GM23338 (cell line): ENCODE results near the gene GUCY2C. TPM values are rescaled to one million over a fixed set of nuclear protein-coding genes. Genes with fewer than 3 reads are reported as not detected.

Source experiments
- ATAC-seq: fragments of 200-7000 bp; cut with Tn5 transposase; 3 replicates; pipeline ENCODE4 v1.9.1; 2020
- DNase-seq: peaks from one replicate; pipeline ENCODE4 v3.0.0-alpha.2; 2015; ENCODE audit warnings: low spot score
- H2AFZ ChIP-seq: fragments of 200-600 bp; sonication (generic); 2 replicates; pipeline ENCODE4 v1.8.0; 2016; ENCODE audit warnings: antibody characterized with exemption, mild to moderate bottlenecking, moderate library complexity
- H3F3A ChIP-seq: fragments of 200-600 bp; sonication (generic); replicated peaks from 2 replicates; pipeline ENCODE4 v1.8.0; 2017; ENCODE audit warnings: antibody characterized with exemption, mixed run types, low read depth
- H3K27ac ChIP-seq: fragments of 200-600 bp; sonication (generic); 2 replicates; pipeline ENCODE4 v1.6.1; 2016; ENCODE audit warnings: low read depth
- H3K27me3 ChIP-seq: fragments of 200-600 bp; sonication (generic); 2 replicates; pipeline ENCODE4 v1.8.0; 2016; ENCODE audit warnings: mild to moderate bottlenecking, mixed run types, moderate library complexity; ENCODE audit not compliant: insufficient read depth
- H3K36me3 ChIP-seq: fragments of 200-600 bp; sonication (generic); 2 replicates; pipeline ENCODE4 v1.8.0; 2016; ENCODE audit warnings: mild to moderate bottlenecking; ENCODE audit not compliant: insufficient read depth
- H3K4me1 ChIP-seq: fragments of 200-600 bp; sonication (generic); 2 replicates; pipeline ENCODE4 v1.8.0; 2016; ENCODE audit warnings: mild to moderate bottlenecking, moderate library complexity; ENCODE audit not compliant: insufficient read depth
- H3K4me2 ChIP-seq: fragments of 200-600 bp; sonication (generic); 2 replicates; pipeline ENCODE4 v1.7.1; 2017; ENCODE audit warnings: mixed run types
- H3K4me3 ChIP-seq: fragments of 200-600 bp; sonication (generic); 2 replicates; pipeline ENCODE4 v1.6.1; 2016; ENCODE audit warnings: mixed run types
- H3K79me2 ChIP-seq: fragments of 200-600 bp; sonication (generic); replicated peaks from 2 replicates; pipeline ENCODE4 v1.8.0; 2017; ENCODE audit warnings: mild to moderate bottlenecking; ENCODE audit not compliant: insufficient read depth
- H3K9me2 ChIP-seq: fragments of 200-600 bp; sonication (generic); 2 replicates; pipeline ENCODE4 v1.8.0; 2017; ENCODE audit not compliant: insufficient read depth
- H4K20me1 ChIP-seq: fragments of 200-600 bp; sonication (generic); replicated peaks from 2 replicates; pipeline ENCODE4 v1.8.0; 2017; ENCODE audit warnings: mild to moderate bottlenecking; ENCODE audit not compliant: insufficient read depth
- H3K27ac Mint-ChIP-seq: 2 replicates; pipeline ENCODE4 v1.8.0; 2020; ENCODE audit warnings: inconsistent platforms, mild to moderate bottlenecking, moderate library complexity, mixed read lengths
- H3K27me3 Mint-ChIP-seq: 3 replicates; pipeline ENCODE4 v1.8.0; 2022; ENCODE audit warnings: low read depth, mild to moderate bottlenecking, moderate library complexity, mixed read lengths, inconsistent platforms; ENCODE audit not compliant: insufficient read depth, poor library complexity
- H3K36me3 Mint-ChIP-seq: 3 replicates; pipeline ENCODE4 v1.8.0; 2021; ENCODE audit warnings: low read depth, mild to moderate bottlenecking, inconsistent platforms, moderate library complexity, mixed read lengths
- H3K4me1 Mint-ChIP-seq: 3 replicates; pipeline ENCODE4 v1.8.0; 2020; ENCODE audit warnings: mild to moderate bottlenecking, inconsistent platforms, mixed read lengths
- H3K4me3 Mint-ChIP-seq: 3 replicates; pipeline ENCODE4 v1.8.0; 2021; ENCODE audit warnings: moderate library complexity, mild to moderate bottlenecking, inconsistent platforms, mixed read lengths
- H3K9me3 Mint-ChIP-seq: 3 replicates; pipeline ENCODE4 v1.8.0; 2020; ENCODE audit warnings: moderate library complexity, mild to moderate bottlenecking, inconsistent platforms, mixed read lengths
- CREB1 ChIP-seq: fragments of 250-450 bp; sonication (Bioruptor Pico); IDR thresholded peaks from 2 replicates; pipeline ENCODE4 v1.5.0; 2020; ENCODE audit warnings: low read depth, mild to moderate bottlenecking, moderate library complexity
- CTCF ChIP-seq, 2 experiments: fragments of 200-600 bp in 1 of 2; sonication (generic) in 1 of 2; conservative IDR thresholded peaks; 2 replicates each; pipeline versions ENCODE4 v1.5.1 to v1.6.1; 2016 to 2017; ENCODE audit warnings: antibody characterized with exemption in 2 of 2, low read depth in 2 of 2, mild to moderate bottlenecking in 2 of 2, moderate library complexity in 1 of 2
- ETS1 ChIP-seq: IDR thresholded peaks from 2 replicates; pipeline ENCODE4 v1.6.1; 2016; ENCODE audit warnings: antibody characterized with exemption
- EZH2 ChIP-seq: fragments of 200-600 bp; sonication (generic); IDR thresholded peaks from one replicate; pipeline ENCODE4 v1.8.0; 2017; ENCODE audit warnings: antibody characterized with exemption, mild to moderate bottlenecking, low read depth; ENCODE audit not compliant: unreplicated experiment
- EZH2phosphoT487 ChIP-seq: fragments of 200-600 bp; sonication (generic); IDR thresholded peaks from one replicate; pipeline ENCODE4 v1.8.1; 2018; ENCODE audit warnings: antibody characterized with exemption; ENCODE audit not compliant: unreplicated experiment
- JUNB ChIP-seq: IDR thresholded peaks from one replicate; pipeline ENCODE4 v1.6.1; 2016; ENCODE audit warnings: antibody characterized with exemption; ENCODE audit not compliant: unreplicated experiment
- NANOG ChIP-seq: IDR thresholded peaks from 2 replicates; pipeline ENCODE4 v1.6.1; 2016; ENCODE audit warnings: antibody characterized with exemption, borderline replicate concordance
- POLR2AphosphoS5 ChIP-seq: IDR thresholded peaks from 2 replicates; pipeline ENCODE4 v1.6.1; 2016; ENCODE audit warnings: antibody characterized with exemption, low read depth
- STAT1 ChIP-seq: IDR thresholded peaks from one replicate; pipeline ENCODE4 v1.6.1; 2016; ENCODE audit warnings: antibody characterized with exemption; ENCODE audit not compliant: unreplicated experiment
- ZNF114 ChIP-seq: fragments of 250-450 bp; sonication (Bioruptor Pico); IDR thresholded peaks from 2 replicates; pipeline ENCODE4 v1.5.0; 2020; ENCODE audit warnings: mild to moderate bottlenecking, moderate library complexity
- ZNF331 ChIP-seq: fragments of 250-450 bp; sonication (Bioruptor Pico); IDR thresholded peaks from 2 replicates; pipeline ENCODE4 v1.5.0; 2020; ENCODE audit warnings: low read depth, mild to moderate bottlenecking, moderate library complexity
- polyA plus RNA-seq: library from polyadenylated mRNA; unstranded; fragments of >200 nt; fragmentation: Nextera tagmentation; extraction: Ambion mirVana; gene quantifications from 2 replicates; pipeline ENCODE4 v1.2.1, GENCODE V29; 2016
- total RNA-seq: library from RNA; depleted of rRNA; stranded (reverse); fragments of >200 nt; shearing (Covaris generic); gene quantifications from 2 replicates; pipeline ENCODE4 v1.2.3, GENCODE V29; 2014
- TF ChIP-seq, protein P1 (sequence below): fragments of 250-450 bp; sonication (Bioruptor Pico); IDR thresholded peaks from 2 replicates; pipeline ENCODE4 v1.5.0; 2020; ENCODE audit warnings: mild to moderate bottlenecking, moderate library complexity

GUCY2C gene
- total and polyA plus RNA-seq, 2 experiments from 2014 or later: 2.1 to 3.1 TPM

- TF ChIP-seq ZNF331 (CRISPR knock-in tag) (no peak), CTCF (conservative IDR thresholded peaks at IDR 0.05; ENCODE audit: low read depth in 2 of 2) (no peak), EZH2 (no peak), ZNF114 (CRISPR knock-in tag) (no peak)
Measured at GRCh38 chr12:14643251-14643650, 53.1 kb downstream of the GUCY2C start (continued).

GRCh38 chr12:14638066-14638465, 58.3 kb downstream of the GUCY2C start:
- H3F3A ChIP-seq: no peaks in the 10 kb centered on the region
- no peak overlapping the region for H2AFZ ChIP-seq
- peaks cover 19% of the 10 kb centered on the region for H3K4me1 ChIP-seq
- Mint-ChIP-seq H3K4me3 (no peak overlapping the region), H3K9me3 (peaks cover 23% of the 10 kb centered on the region), H3K36me3 (peaks cover 24% of the 10 kb centered on the region), H3K27ac (no peak overlapping the region), H3K27me3 (no peaks in the 10 kb centered on the region), H3K4me1 (peaks cover 8% of the 10 kb centered on the region; the same call in 2 of the 3 replicates)
- H3K9me2 ChIP-seq: no peaks in the 10 kb centered on the region; the same call in 1 of the 2 replicates
- no peaks in the 10 kb centered on the region for H3K27me3 ChIP-seq
- DNase-seq: no peak
- H3K36me3 ChIP-seq: peaks cover 5% of the 10 kb centered on the region; the same call in 1 of the 2 replicates
- ATAC-seq: no peak
- H3K79me2 ChIP-seq: no peaks in the 10 kb centered on the region
- no peak overlapping the region for H3K27ac ChIP-seq
- no peak overlapping the region for H3K4me2 ChIP-seq
- H4K20me1 ChIP-seq: no peaks in the 10 kb centered on the region
- H3K4me3 ChIP-seq: no peak overlapping the region
- TF ChIP-seq ZNF331 (CRISPR knock-in tag) (no peak), ZNF114 (CRISPR knock-in tag) (no peak), EZH2phosphoT487 (no peak), ETS1 (no peak), STAT1 (no peak), NANOG (no peak), JUNB (no peak), CTCF (conservative IDR thresholded peaks at IDR 0.05; ENCODE audit: low read depth in 2 of 2) (no peak), CREB1 (no peak), POLR2AphosphoS5 (no peak), EZH2 (no peak)
- TF ChIP-seq, protein P1, sequence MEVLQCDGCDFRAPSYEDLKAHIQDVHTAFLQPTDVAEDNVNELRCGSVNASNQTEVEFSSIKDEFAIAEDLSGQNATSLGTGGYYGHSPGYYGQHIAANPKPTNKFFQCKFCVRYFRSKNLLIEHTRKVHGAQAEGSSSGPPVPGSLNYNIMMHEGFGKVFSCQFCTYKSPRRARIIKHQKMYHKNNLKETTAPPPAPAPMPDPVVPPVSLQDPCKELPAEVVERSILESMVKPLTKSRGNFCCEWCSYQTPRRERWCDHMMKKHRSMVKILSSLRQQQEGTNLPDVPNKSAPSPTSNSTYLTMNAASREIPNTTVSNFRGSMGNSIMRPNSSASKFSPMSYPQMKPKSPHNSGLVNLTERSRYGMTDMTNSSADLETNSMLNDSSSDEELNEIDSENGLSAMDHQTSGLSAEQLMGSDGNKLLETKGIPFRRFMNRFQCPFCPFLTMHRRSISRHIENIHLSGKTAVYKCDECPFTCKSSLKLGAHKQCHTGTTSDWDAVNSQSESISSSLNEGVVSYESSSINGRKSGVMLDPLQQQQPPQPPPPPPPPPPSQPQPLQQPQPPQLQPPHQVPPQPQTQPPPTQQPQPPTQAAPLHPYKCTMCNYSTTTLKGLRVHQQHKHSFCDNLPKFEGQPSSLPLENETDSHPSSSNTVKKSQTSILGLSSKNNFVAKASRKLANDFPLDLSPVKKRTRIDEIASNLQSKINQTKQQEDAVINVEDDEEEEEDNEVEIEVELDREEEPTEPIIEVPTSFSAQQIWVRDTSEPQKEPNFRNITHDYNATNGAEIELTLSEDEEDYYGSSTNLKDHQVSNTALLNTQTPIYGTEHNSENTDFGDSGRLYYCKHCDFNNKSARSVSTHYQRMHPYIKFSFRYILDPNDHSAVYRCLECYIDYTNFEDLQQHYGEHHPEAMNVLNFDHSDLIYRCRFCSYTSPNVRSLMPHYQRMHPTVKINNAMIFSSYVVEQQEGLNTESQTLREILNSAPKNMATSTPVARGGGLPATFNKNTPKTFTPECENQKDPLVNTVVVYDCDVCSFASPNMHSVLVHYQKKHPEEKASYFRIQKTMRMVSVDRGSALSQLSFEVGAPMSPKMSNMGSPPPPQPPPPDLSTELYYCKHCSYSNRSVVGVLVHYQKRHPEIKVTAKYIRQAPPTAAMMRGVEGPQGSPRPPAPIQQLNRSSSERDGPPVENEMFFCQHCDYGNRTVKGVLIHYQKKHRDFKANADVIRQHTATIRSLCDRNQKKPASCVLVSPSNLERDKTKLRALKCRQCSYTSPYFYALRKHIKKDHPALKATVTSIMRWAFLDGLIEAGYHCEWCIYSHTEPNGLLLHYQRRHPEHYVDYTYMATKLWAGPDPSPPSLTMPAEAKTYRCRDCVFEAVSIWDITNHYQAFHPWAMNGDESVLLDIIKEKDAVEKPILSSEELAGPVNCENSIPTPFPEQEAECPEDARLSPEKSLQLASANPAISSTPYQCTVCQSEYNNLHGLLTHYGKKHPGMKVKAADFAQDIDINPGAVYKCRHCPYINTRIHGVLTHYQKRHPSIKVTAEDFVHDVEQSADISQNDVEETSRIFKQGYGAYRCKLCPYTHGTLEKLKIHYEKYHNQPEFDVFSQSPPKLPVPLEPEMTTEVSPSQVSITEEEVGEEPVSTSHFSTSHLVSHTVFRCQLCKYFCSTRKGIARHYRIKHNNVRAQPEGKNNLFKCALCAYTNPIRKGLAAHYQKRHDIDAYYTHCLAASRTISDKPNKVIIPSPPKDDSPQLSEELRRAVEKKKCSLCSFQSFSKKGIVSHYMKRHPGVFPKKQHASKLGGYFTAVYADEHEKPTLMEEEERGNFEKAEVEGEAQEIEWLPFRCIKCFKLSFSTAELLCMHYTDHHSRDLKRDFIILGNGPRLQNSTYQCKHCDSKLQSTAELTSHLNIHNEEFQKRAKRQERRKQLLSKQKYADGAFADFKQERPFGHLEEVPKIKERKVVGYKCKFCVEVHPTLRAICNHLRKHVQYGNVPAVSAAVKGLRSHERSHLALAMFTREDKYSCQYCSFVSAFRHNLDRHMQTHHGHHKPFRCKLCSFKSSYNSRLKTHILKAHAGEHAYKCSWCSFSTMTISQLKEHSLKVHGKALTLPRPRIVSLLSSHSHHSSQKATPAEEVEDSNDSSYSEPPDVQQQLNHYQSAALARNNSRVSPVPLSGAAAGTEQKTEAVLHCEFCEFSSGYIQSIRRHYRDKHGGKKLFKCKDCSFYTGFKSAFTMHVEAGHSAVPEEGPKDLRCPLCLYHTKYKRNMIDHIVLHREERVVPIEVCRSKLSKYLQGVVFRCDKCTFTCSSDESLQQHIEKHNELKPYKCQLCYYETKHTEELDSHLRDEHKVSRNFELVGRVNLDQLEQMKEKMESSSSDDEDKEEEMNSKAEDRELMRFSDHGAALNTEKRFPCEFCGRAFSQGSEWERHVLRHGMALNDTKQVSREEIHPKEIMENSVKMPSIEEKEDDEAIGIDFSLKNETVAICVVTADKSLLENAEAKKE: no peak
